Right atrium auricular region (tissue), 2 donors: ENCODE data around the gene PTPN12. TPM values are rescaled to one million over a fixed set of nuclear protein-coding genes. Genes with fewer than 3 reads are reported as not detected.
"Not testable (repeated sequence)": the region's sequence is repeated elsewhere in the genome, so short reads cannot be mapped to it uniquely, and the experiment has no call there.

Experiments
- DNase-seq: peaks from one replicate; pipeline ENCODE4 v3.0.0-alpha.2; 2019; ENCODE audit warnings: low spot score
- H3K27ac ChIP-seq, 2 donors: fragments of 200-600 bp; sonication (generic); 1 replicate in 1 of 2; 2 replicates in 1 of 2; pipeline ENCODE4 v1.5.1; 2016 to 2019
- H3K27me3 ChIP-seq, 2 donors: fragments of 200-600 bp; sonication (generic); one replicate each; pipeline versions ENCODE4 v1.5.1 to v1.6.0; 2017 to 2019
- H3K36me3 ChIP-seq: fragments of 200-600 bp; sonication (generic); one replicate; pipeline ENCODE4 v1.5.1; 2016
- H3K4me1 ChIP-seq, 2 donors: fragments of 200-600 bp; sonication (generic); one replicate each; pipeline versions ENCODE4 v1.5.1 to v1.6.0; 2017 to 2019
- H3K4me3 ChIP-seq, 2 donors: fragments of 200-600 bp; sonication (generic); 1 replicate in 1 of 2; 2 replicates in 1 of 2; pipeline ENCODE4 v1.5.1; 2017 to 2019; ENCODE audit warnings: mild to moderate bottlenecking in 1 of 2, moderate library complexity in 1 of 2
- H3K9me3 ChIP-seq, 2 donors: fragments of 200-600 bp; sonication (generic); one replicate each; pipeline ENCODE4 v1.5.1; 2019
- CTCF ChIP-seq, 2 donors: fragments of 200-600 bp; sonication (generic); IDR thresholded peaks; one replicate each; pipeline ENCODE4 v1.5.1; 2019; ENCODE audit warnings: antibody characterized with exemption in 2 of 2
- total RNA-seq, 2 donors: library from RNA; depleted of rRNA; stranded (reverse); fragments of >200 nt; gene quantifications; one replicate each; pipeline ENCODE4 v1.1.0, GENCODE V29; 2016

The PTPN12 gene
- total RNA-seq, 2 donors from 2014 or later = 38.8 to 54.2 TPM

- Histone ChIP-seq H3K4me1 (no peaks in the 10 kb centered on the region), H3K9me3 (no peaks in the 10 kb centered on the region), H3K36me3 (no peaks in the 10 kb centered on the region), H3K27me3 (no peaks in the 10 kb centered on the region), H3K27ac (no peak overlapping the region), H3K4me3 (no peak overlapping the region)
- DNase-seq = no peak
- TF ChIP-seq CTCF (IDR thresholded peaks at IDR 0.05) = no peak
Measured at GRCh38 chr7:77525231-77525630, 11.9 kb upstream of the PTPN12 start.

- no peaks in the 10 kb centered on the region for H3K9me3 ChIP-seq
- no peak for DNase-seq
- H3K36me3 ChIP-seq = no peaks in the 10 kb centered on the region
- no peak overlapping the region for H3K4me3 ChIP-seq
- H3K27ac ChIP-seq = no peak overlapping the region
- no peaks in the 10 kb centered on the region for H3K4me1 ChIP-seq
- TF ChIP-seq CTCF (IDR thresholded peaks at IDR 0.05) = no peak
- no peaks in the 10 kb centered on the region for H3K27me3 ChIP-seq
Measured at GRCh38 chr7:77528368-77528767, 8.7 kb upstream of the PTPN12 start.

GRCh38 chr7:77529279-77529678 lies 7.8 kb upstream of the PTPN12 start:
- H3K36me3 ChIP-seq = no peaks in the 10 kb centered on the region
- H3K9me3 ChIP-seq = no peaks in the 10 kb centered on the region
- DNase-seq = no peak
- H3K4me1 ChIP-seq = no peaks in the 10 kb centered on the region
- H3K4me3 ChIP-seq = no peak overlapping the region
- no peaks in the 10 kb centered on the region for H3K27me3 ChIP-seq
- TF ChIP-seq CTCF (IDR thresholded peaks at IDR 0.05) = no peak
- H3K27ac ChIP-seq = no peak overlapping the region

- H3K4me1 ChIP-seq = no peaks in the 10 kb centered on the region
- no peak overlapping the region for H3K27ac ChIP-seq
- H3K9me3 ChIP-seq = no peaks in the 10 kb centered on the region
- no peak for TF ChIP-seq CTCF (IDR thresholded peaks at IDR 0.05)
- no peaks in the 10 kb centered on the region for H3K27me3 ChIP-seq
- no peak for DNase-seq
- no peaks in the 10 kb centered on the region for H3K36me3 ChIP-seq
- no peak overlapping the region for H3K4me3 ChIP-seq
Measured at GRCh38 chr7:77531038-77531437, 6.1 kb upstream of the PTPN12 start.

- Histone ChIP-seq H3K4me3 (no peak overlapping the region), H3K4me1 (no peaks in the 10 kb centered on the region), H3K36me3 (no peaks in the 10 kb centered on the region), H3K27me3 (no peaks in the 10 kb centered on the region), H3K27ac (no peak overlapping the region), H3K9me3 (no peaks in the 10 kb centered on the region)
- DNase-seq = no peak
- no peak for TF ChIP-seq CTCF (IDR thresholded peaks at IDR 0.05)
Measured at GRCh38 chr7:77532247-77532646, 4.8 kb upstream of the PTPN12 start.

GRCh38 chr7:77532732-77533131 lies 4.4 kb upstream of the PTPN12 start:
- not testable (repeated sequence) for H3K4me1 ChIP-seq, H3K4me3 ChIP-seq, DNase-seq, H3K27ac ChIP-seq, H3K27me3 ChIP-seq, H3K36me3 ChIP-seq, H3K9me3 ChIP-seq

- DNase-seq, H3K4me3 ChIP-seq, H3K4me1 ChIP-seq, H3K27ac ChIP-seq, H3K36me3 ChIP-seq, H3K27me3 ChIP-seq, H3K9me3 ChIP-seq: not testable (repeated sequence)
Measured at GRCh38 chr7:77534046-77534445, 3.0 kb upstream of the PTPN12 start.
